PC-9 (cell line): Measurements from ENCODE around the gene HTR4. TPM values are rescaled to one million over a fixed set of nuclear protein-coding genes. Genes with fewer than 3 reads are reported as not detected.
"Not testable (repeated sequence)": the region's sequence is repeated elsewhere in the genome, so short reads cannot be mapped to it uniquely, and the experiment has no call there.

Source experiments
- BruUV-seq: library from RNA; stranded (reverse); fragments of 400-500 nt; replicated peaks from 2 replicates; lab custom pipeline; 2021; lab: Mats Ljungman, UMichigan
- CTCF ChIA-PET: fragments of 300-600 bp; sonication (Branson Sonifier 250); formaldehyde crosslinking; loops from one replicate; lab custom pipeline; 2022; ENCODE audit warnings: antibody characterized with exemption; lab: Charles Lee
- POLR2A ChIA-PET: fragments of 300-600 bp; sonication (Branson Sonifier 250); formaldehyde crosslinking; loops from one replicate; lab custom pipeline; 2022; ENCODE audit warnings: antibody characterized with exemption; ENCODE audit not compliant: unreplicated experiment; lab: Charles Lee
- DNase-seq, 2 experiments: peaks; one replicate each; pipeline versions ENCODE4 v3.0.0 to v3.0.0-alpha.2; 2015 to 2022; ENCODE audit warnings: mixed read lengths in 1 of 2
- H2AFZ ChIP-seq: fragments of 200-600 bp; sonication (generic); 2 replicates; pipeline ENCODE4 v1.8.1; 2017; ENCODE audit warnings: antibody characterized with exemption
- H3F3A ChIP-seq: fragments of 200-600 bp; sonication (generic); 2 replicates; pipeline ENCODE4 v1.8.1; 2017; ENCODE audit warnings: antibody characterized with exemption, mild to moderate bottlenecking, low read depth; ENCODE audit not compliant: insufficient read depth
- H3K27ac ChIP-seq: fragments of 200-600 bp; sonication (generic); 2 replicates; pipeline ENCODE4 v1.6.1; 2016; ENCODE audit warnings: mixed run types
- H3K27me3 ChIP-seq: fragments of 200-600 bp; sonication (generic); 2 replicates; pipeline ENCODE4 v1.6.1; 2016; ENCODE audit warnings: low read depth, mixed run types; ENCODE audit not compliant: insufficient read depth
- H3K36me3 ChIP-seq: fragments of 200-600 bp; sonication (generic); 2 replicates; pipeline ENCODE4 v1.6.1; 2016; ENCODE audit warnings: low read depth, mixed run types
- H3K4me1 ChIP-seq: fragments of 200-600 bp; sonication (generic); replicated peaks from 2 replicates; pipeline ENCODE4 v1.6.1; 2016; ENCODE audit warnings: mixed run types; ENCODE audit not compliant: insufficient read depth
- H3K4me2 ChIP-seq: fragments of 200-600 bp; sonication (generic); 2 replicates; pipeline ENCODE4 v1.6.1; 2017; ENCODE audit warnings: mixed run types
- H3K4me3 ChIP-seq: fragments of 200-600 bp; sonication (generic); 2 replicates; pipeline ENCODE4 v1.6.1; 2016; ENCODE audit warnings: mixed run types
- H3K79me2 ChIP-seq: fragments of 200-600 bp; sonication (generic); 2 replicates; pipeline ENCODE4 v1.6.1; 2017; ENCODE audit warnings: low read depth, mixed run types
- H3K9me2 ChIP-seq: fragments of 200-600 bp; sonication (generic); 2 replicates; pipeline ENCODE4 v1.8.1; 2017; ENCODE audit warnings: mild to moderate bottlenecking; ENCODE audit not compliant: insufficient read depth
- H3K9me3 ChIP-seq: fragments of 200-600 bp; sonication (generic); 2 replicates; pipeline ENCODE4 v1.8.1; 2016; ENCODE audit warnings: low read depth; ENCODE audit not compliant: insufficient read depth
- H4K20me1 ChIP-seq: fragments of 200-600 bp; sonication (generic); 2 replicates; pipeline ENCODE4 v1.8.1; 2017; ENCODE audit not compliant: insufficient read depth
- EZH2 ChIP-seq: fragments of 200-600 bp; sonication (generic); IDR thresholded peaks from 2 replicates; pipeline ENCODE4 v1.8.0; 2017; ENCODE audit warnings: antibody characterized with exemption, low read depth
- intact Hi-C: fragments of 100-400 bp; cut with micrococcal nuclease; formaldehyde crosslinking; loops from one replicate; pipeline ENCODE4 v1.10.0; 2022; ENCODE audit not compliant: unreplicated experiment
- total RNA-seq: library from RNA; stranded (reverse); gene quantifications from 2 replicates; pipeline ENCODE4 v1.2.3, GENCODE V29; 2021
- TF ChIP-seq, protein P1 (sequence below): fragments of 200-600 bp; sonication (generic); conservative IDR thresholded peaks from 2 replicates; pipeline ENCODE4 v1.6.1; 2017; ENCODE audit warnings: mixed run types, antibody characterized with exemption, mild to moderate bottlenecking, moderate library complexity

The HTR4 gene
- total RNA-seq, 1 experiment from 2014 or later, result not detected

DNA sequence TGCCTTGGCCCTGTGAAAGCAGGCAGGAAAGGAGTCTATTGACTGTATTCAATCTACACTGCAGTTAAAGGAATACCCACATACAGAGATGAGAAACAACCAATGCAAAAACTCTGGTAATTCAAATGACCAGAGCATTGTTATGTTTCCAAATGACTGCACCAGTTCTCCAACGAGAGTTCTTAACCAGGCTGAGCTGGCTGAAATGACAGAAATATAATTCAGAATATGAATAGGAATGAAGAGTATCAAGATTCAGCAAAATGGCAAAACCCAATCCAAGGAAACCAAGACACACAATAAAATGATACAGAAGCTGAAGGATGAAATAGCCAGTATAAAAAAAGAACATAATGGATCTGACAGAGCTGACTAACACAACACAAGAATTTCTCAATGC, 119.1 kb downstream of the HTR4 start:
- BruUV-seq, result no TSS peak
- Histone ChIP-seq H3K4me2 (no peak overlapping the region), H3K79me2 (no peaks in the 10 kb centered on the region), H2AFZ (no peak overlapping the region), H3K9me3 (0 out of 2 replicates have a peak, but pooled peaks cover under 1% of the 10 kb centered on the region), H3K9me2 (no peaks in the 10 kb centered on the region; the same call in 1 of the 2 replicates), H3K27ac (no peak overlapping the region), H3F3A (no peaks in the 10 kb centered on the region), H3K27me3 (peaks cover 8% of the 10 kb centered on the region), H3K36me3 (no peaks in the 10 kb centered on the region), H4K20me1 (no peaks in the 10 kb centered on the region), H3K4me1 (no peaks in the 10 kb centered on the region), H3K4me3 (no peak overlapping the region)
- POLR2A ChIA-PET, result no interaction called here
- intact Hi-C loops, result no loop called here
- CTCF ChIA-PET, result no interaction called here
- TF ChIP-seq, protein P1, sequence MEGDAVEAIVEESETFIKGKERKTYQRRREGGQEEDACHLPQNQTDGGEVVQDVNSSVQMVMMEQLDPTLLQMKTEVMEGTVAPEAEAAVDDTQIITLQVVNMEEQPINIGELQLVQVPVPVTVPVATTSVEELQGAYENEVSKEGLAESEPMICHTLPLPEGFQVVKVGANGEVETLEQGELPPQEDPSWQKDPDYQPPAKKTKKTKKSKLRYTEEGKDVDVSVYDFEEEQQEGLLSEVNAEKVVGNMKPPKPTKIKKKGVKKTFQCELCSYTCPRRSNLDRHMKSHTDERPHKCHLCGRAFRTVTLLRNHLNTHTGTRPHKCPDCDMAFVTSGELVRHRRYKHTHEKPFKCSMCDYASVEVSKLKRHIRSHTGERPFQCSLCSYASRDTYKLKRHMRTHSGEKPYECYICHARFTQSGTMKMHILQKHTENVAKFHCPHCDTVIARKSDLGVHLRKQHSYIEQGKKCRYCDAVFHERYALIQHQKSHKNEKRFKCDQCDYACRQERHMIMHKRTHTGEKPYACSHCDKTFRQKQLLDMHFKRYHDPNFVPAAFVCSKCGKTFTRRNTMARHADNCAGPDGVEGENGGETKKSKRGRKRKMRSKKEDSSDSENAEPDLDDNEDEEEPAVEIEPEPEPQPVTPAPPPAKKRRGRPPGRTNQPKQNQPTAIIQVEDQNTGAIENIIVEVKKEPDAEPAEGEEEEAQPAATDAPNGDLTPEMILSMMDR, result no peak
- TF ChIP-seq EZH2, result no peak
- no peak for DNase-seq

DNA sequence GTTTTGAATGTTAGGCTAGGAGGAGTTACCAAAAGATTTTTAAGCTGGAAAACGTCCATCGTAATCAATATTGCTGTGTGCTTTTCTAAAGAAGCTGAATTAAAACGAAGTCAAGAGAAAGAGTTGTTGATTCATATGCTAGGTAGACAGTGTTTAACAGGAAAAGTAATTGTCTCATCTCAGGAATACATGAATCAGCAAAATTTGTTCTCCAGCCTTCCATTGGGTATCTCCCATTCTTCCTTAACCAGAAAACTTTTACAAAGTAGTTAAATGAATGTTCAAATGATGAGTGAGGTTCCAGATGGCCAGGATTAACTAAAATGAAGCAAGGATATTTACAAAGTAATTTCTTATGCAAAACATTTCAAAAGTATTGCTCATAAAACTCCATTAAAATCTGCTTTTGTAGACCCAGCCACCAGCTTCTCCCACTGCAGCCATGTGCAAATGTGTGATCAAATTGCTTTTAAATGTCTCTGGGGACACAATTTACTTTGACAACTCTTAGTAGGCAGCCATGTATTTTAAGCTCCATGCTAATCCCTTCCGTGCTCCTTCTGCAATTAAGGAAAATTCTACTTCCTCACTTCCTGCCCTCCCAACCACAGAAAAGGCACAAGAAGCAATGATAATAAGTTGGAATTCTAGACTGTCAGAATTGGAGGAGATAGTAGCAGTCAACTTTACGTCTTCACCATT, 121.2 kb downstream of the HTR4 start:
- Histone ChIP-seq H3K27me3 (peaks cover 8% of the 10 kb centered on the region), H4K20me1 (no peaks in the 10 kb centered on the region), H3K9me3 (peaks cover 13% of the 10 kb centered on the region; the same call in 1 of the 2 replicates), H3K27ac (no peak overlapping the region), H3K79me2 (no peaks in the 10 kb centered on the region), H3K4me1 (no peaks in the 10 kb centered on the region), H3F3A (no peaks in the 10 kb centered on the region), H2AFZ (no peak overlapping the region), H3K4me3 (no peak overlapping the region), H3K4me2 (no peak overlapping the region), H3K9me2 (no peaks in the 10 kb centered on the region; the same call in 1 of the 2 replicates), H3K36me3 (no peaks in the 10 kb centered on the region)
- no peak for DNase-seq
- ChIA-PET POLR2A (no interaction called here), CTCF (interaction anchor here (0.6 kb wide), 1 partner anchor 54 kb away, joined by 11 read pairs; no protein-coding TSS in a partner anchor)
- intact Hi-C loops, result no loop called here
- no TSS peak for BruUV-seq
- TF ChIP-seq, protein P1, result no peak
- TF ChIP-seq EZH2, result no peak

DNA sequence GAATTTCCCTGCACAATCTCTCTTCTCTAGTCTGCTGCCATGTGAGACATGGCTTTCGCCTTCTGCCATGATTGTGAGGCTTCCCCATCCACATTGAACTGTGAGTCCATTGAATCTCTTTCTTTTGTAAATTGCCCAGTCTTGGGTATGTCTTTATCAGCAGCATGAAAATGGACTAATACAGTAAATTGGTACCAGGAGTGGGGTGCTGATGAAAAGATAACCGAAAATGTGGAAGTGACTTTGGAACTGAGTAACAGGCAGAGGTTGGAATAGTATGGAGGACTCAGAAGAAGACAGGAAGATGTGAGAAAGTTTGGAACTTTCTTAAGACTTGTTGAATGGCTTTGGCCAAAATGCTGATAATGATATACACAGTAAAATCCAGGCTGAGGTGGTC, 124.9 kb downstream of the HTR4 start:
- H3K27ac ChIP-seq, POLR2A ChIA-PET, H3K79me2 ChIP-seq, H3K36me3 ChIP-seq, DNase-seq, H2AFZ ChIP-seq, CTCF ChIA-PET, H3K4me1 ChIP-seq, H3K4me3 ChIP-seq, BruUV-seq, H3F3A ChIP-seq, H3K9me2 ChIP-seq, H4K20me1 ChIP-seq, H3K27me3 ChIP-seq, H3K4me2 ChIP-seq, intact Hi-C loops: not testable (repeated sequence)
- H3K9me3 ChIP-seq, result peaks cover 13% of the 10 kb centered on the region; the same call in 1 of the 2 replicates
